Activated naive CD8-positive, alpha-beta T cell treated with anti-CD3 and anti-CD28 coated beads, Interleukin-2, amount 10 ng/mL, durations not matched to agents 7 days and 5 days (primary cell): ENCODE data around the gene SYNJ1. TPM values are rescaled to one million over a fixed set of nuclear protein-coding genes. Genes with fewer than 3 reads are reported as not detected.
"Not testable (repeated sequence)": the region's sequence is repeated elsewhere in the genome, so short reads cannot be mapped to it uniquely, and the experiment has no call there.

Experiments
- ATAC-seq: fragments of 150-1000 bp; cut with Tn5 transposase; one replicate; pipeline ENCODE4 v1.10.0; 2021; ENCODE audit warnings: low read depth, moderate library complexity
- POLR2A ChIA-PET: fragments of 350-600 bp; sonication (Branson Sonifier 250); formaldehyde crosslinking; loops from one replicate; lab custom pipeline; 2021; ENCODE audit warnings: antibody characterized with exemption; lab: Charles Lee
- DNase-seq: peaks from one replicate; pipeline ENCODE4 v3.0.0; 2021
- H3K27ac Mint-ChIP-seq: one replicate; pipeline ENCODE4 v1.8.0; 2022; ENCODE audit warnings: mild to moderate bottlenecking, mixed read lengths
- H3K27me3 Mint-ChIP-seq: one replicate; pipeline ENCODE4 v1.8.0; 2022; ENCODE audit warnings: mild to moderate bottlenecking, moderate library complexity, mixed read lengths
- H3K36me3 Mint-ChIP-seq: one replicate; pipeline ENCODE4 v1.8.0; 2021; ENCODE audit warnings: mild to moderate bottlenecking, mixed read lengths
- H3K4me1 Mint-ChIP-seq: one replicate; pipeline ENCODE4 v1.8.0; 2021; ENCODE audit warnings: mixed read lengths
- H3K4me3 Mint-ChIP-seq: one replicate; pipeline ENCODE4 v1.8.0; 2022; ENCODE audit warnings: mild to moderate bottlenecking, moderate library complexity, mixed read lengths
- H3K9me3 Mint-ChIP-seq: one replicate; pipeline ENCODE4 v1.8.0; 2021; ENCODE audit warnings: mixed read lengths
- total RNA-seq, 2 experiments: library from RNA; stranded (reverse); gene quantifications; one replicate each; pipeline ENCODE4 v1.2.3, GENCODE V29; 2021

SYNJ1 gene
- total RNA-seq, 2 experiments from 2014 or later: 17.9 to 20.4 TPM

DNA sequence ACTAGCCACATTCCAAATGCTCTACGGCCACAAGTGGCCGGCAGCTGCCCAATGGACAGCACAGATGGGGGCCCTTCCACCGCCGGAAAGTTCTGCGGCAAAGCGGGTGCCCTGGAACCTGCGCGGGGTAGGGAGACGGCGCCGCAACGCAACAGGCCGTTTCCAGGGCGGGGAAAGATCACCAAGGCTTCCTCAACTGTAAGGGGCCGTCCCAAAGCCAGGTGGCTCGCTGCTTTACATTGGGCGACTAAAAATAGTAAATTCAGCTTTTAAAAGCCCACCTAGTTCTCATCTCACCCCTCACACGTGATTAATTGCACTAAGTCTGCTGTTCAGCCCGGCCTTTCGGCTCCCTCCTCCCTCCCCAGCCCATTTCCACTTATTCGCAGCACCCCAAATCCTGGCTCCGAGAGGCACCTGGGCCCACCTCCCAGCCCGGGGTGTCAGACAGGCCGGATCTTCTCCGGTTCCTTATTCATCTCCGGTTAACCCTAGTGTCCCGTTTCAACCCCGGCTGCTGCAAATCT, 116.3 kb downstream of the SYNJ1 start:
- POLR2A ChIA-PET: interaction anchor here (0.8 to 2.8 kb wide), 5 partner anchors 43 to 219 kb away, joined by 3 to 18 read pairs (median 7); partner anchors contain the start of genes PAXBP1 and URB1
- Mint-ChIP-seq H3K27me3 (peaks cover 6% of the 10 kb centered on the region), H3K4me1 (peaks cover 10% of the 10 kb centered on the region), H3K36me3 (peaks cover 8% of the 10 kb centered on the region), H3K27ac (peak overlapping the region; percentile 90), H3K9me3 (no peaks in the 10 kb centered on the region), H3K4me3 (peak overlapping the region; percentile 99)
- peak; percentile 51 for DNase-seq
- peak; percentile 37 for ATAC-seq

DNA sequence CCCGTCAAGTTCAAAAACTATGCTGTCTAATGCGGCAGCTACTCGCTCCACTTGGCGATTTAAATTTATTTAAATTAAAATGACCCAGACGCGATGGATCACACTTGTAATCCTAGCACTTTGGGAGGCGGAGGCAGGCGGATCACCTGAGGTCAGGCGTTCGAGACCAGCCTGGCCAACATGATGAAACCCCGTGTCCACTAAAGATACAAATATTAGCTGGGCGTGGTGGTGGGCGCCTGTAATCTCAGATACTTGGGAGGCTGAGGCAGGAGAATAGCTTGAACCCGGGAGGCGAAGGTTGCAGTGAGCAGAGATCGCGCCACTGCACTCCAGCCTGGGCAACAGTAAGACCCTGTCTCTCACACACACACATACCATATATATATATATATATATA, 116.9 kb downstream of the SYNJ1 start:
- ATAC-seq, H3K27me3 Mint-ChIP-seq, H3K9me3 Mint-ChIP-seq, DNase-seq, H3K27ac Mint-ChIP-seq: not testable (repeated sequence)
- Mint-ChIP-seq H3K4me1 (peaks cover 10% of the 10 kb centered on the region), H3K4me3 (peak overlapping the region; percentile 71), H3K36me3 (peaks cover 12% of the 10 kb centered on the region)
- POLR2A ChIA-PET: interaction anchor here (1.5 to 2.8 kb wide), 4 partner anchors 42 to 219 kb away, joined by 5 to 18 read pairs (median 8); partner anchors contain the start of genes PAXBP1 and URB1

DNA sequence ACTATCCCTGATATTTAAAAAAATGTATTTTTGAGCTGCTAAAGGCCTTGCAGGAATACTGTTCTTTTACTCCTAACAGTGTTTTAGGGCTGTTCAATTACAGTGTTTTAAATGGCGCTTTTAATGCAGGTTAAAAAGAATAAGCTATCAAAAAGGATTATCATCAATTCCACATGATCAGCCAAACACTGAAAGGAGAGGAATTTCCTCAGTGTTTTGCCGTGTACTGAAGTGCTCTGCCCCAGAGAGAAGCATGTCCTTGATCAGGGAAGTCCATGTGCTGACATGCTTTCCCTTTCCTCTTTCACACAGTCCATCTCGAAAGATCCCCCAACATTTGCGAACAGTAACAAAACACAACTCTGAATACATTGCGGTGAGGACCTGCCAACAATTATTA, 119.0 kb downstream of the SYNJ1 start:
- no peak for ATAC-seq
- no peaks in the 10 kb centered on the region for H3K9me3 Mint-ChIP-seq
- H3K36me3 Mint-ChIP-seq: peaks cover 15% of the 10 kb centered on the region
- H3K27ac Mint-ChIP-seq: no peak overlapping the region
- DNase-seq: no peak
- H3K4me1 Mint-ChIP-seq: peaks cover 10% of the 10 kb centered on the region
- no peak overlapping the region for H3K4me3 Mint-ChIP-seq
- H3K27me3 Mint-ChIP-seq: no peaks in the 10 kb centered on the region
- POLR2A ChIA-PET: interaction anchor here (0.7 kb wide), 2 partner anchors 10 to 265 kb away, joined by 4 to 6 read pairs; no protein-coding TSS in a partner anchor

DNA sequence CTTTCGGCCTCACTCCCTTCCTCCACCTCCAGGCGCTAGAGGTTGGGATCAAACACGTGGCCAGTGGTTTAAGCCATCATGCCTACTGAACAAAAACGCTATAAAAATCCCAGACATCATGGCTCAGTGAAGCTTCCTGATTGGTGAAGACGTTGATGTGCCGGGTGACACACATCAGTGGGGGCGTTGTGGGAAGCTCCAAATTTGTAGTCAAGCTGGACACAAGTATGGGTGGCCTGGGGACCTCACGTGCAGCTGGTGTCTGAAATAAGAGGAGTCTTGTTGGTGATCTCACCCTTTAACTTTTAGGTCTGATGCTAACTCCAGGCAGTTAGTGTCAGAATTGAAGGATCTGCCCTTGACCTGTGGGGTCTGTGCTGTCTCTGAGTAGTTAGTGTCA, 122.3 kb downstream of the SYNJ1 start:
- no peak overlapping the region for H3K27ac Mint-ChIP-seq
- peaks cover 8% of the 10 kb centered on the region for H3K4me1 Mint-ChIP-seq
- H3K9me3 Mint-ChIP-seq: no peaks in the 10 kb centered on the region
- POLR2A ChIA-PET: interaction anchor here (1.0 kb wide), 1 partner anchor 204 kb away, joined by 4 read pairs; no protein-coding TSS in a partner anchor
- H3K4me3 Mint-ChIP-seq: no peak overlapping the region
- H3K27me3 Mint-ChIP-seq: no peaks in the 10 kb centered on the region
- no peak for ATAC-seq
- DNase-seq: no peak
- peaks cover 23% of the 10 kb centered on the region for H3K36me3 Mint-ChIP-seq

DNA sequence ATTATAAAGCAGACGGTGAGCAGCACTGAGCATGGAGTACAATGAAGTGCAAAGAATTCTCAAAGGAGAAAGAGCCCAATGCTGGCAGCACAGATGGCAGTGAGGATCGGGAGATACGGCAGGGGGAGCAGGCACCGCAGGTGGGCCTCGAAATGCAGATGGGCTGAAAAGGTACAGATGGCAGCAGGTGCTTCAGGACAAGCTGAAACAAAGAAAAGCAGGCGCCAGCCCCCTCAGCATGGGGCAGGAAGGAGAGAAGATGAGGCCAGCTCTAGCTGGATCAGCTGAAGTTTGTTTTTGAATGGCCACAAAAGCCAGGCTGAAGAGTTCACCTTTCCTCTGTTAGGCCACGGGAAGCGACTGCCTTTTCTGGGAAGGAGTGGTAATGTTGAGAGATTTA, 123.3 kb downstream of the SYNJ1 start:
- DNase-seq (no peak), ATAC-seq (no peak)
- Mint-ChIP-seq H3K27ac (no peak overlapping the region), H3K27me3 (no peaks in the 10 kb centered on the region), H3K9me3 (no peaks in the 10 kb centered on the region), H3K4me1 (peaks cover 4% of the 10 kb centered on the region), H3K36me3 (peaks cover 25% of the 10 kb centered on the region), H3K4me3 (no peak overlapping the region)
- POLR2A ChIA-PET: interaction anchor here (0.6 kb wide), 2 partner anchors 203 to 232 kb away, joined by 3 read pairs; no protein-coding TSS in a partner anchor

DNA sequence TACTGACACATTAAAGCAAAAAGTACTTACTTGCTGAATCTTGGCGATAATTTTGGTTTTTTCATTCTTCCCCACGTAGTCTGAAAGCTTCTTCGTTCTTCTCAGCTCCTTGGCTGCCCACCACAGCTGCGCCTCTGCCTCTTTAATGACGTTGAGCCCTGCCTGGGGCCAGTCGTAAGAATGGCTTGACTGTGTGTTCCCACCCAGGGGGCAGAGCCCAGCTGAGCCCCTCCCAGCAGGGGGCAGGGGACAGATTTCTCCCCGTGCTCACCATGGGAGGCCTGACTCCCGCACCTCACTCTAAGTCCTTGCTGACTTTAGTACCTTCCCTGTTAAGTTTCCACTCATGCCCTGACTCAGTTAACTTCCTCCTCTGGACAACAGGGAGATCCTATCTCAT, 124.7 kb downstream of the SYNJ1 start:
- H3K9me3 Mint-ChIP-seq: no peaks in the 10 kb centered on the region
- peaks cover 23% of the 10 kb centered on the region for H3K36me3 Mint-ChIP-seq
- ATAC-seq (no peak), DNase-seq (no peak)
- H3K4me3 Mint-ChIP-seq: no peak overlapping the region
- H3K4me1 Mint-ChIP-seq: peaks cover 2% of the 10 kb centered on the region
- POLR2A ChIA-PET: no interaction called here
- H3K27me3 Mint-ChIP-seq: no peaks in the 10 kb centered on the region
- no peak overlapping the region for H3K27ac Mint-ChIP-seq

DNA sequence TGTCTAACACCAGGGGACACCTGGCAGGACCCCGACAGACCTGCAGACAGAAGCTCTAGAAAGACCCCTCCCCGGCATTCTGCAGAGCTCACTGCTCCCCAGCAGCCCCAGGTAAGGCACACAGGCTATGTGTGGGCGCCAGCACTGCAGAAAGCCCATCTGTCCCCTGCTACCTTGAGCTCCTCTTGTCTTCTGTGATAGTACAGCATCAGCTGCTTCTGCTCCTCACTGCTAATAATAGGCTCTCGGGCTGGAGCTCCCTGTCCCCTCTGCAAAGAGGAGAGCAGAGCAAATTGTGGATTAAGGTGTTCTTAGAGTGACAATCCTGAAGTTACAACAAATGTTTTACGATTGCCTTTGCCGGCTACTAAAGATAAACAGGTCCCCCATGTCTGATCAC, 125.7 kb downstream of the SYNJ1 start:
- ATAC-seq (no peak), DNase-seq (no peak)
- POLR2A ChIA-PET: no interaction called here
- Mint-ChIP-seq H3K27ac (no peak overlapping the region), H3K9me3 (no peaks in the 10 kb centered on the region), H3K27me3 (no peaks in the 10 kb centered on the region), H3K36me3 (peaks cover 23% of the 10 kb centered on the region), H3K4me1 (peaks cover 2% of the 10 kb centered on the region), H3K4me3 (no peak overlapping the region)

DNA sequence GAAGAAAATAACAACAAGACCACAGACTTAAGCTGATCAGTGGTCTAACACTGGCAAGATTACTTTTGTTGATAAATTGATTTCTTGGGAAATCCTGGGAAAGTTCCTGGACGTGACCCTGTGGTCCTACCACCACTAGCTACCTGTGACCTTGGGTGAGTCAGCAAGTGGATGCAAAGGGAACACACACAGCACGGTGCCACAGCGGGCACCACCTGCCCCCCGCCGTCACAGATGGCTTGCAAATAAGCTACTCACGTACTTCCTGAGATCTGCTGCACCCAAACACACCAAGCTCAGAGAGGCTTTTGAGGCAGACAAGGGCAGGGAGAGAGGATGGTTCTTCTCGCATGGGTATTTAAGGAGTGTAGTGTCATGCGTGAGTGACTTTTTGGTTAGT, 128.3 kb downstream of the SYNJ1 start:
- H3K4me3 Mint-ChIP-seq: no peak overlapping the region
- H3K4me1 Mint-ChIP-seq: peaks cover 4% of the 10 kb centered on the region
- no peaks in the 10 kb centered on the region for H3K9me3 Mint-ChIP-seq
- peaks cover 15% of the 10 kb centered on the region for H3K36me3 Mint-ChIP-seq
- ATAC-seq (no peak), DNase-seq (no peak)
- no peaks in the 10 kb centered on the region for H3K27me3 Mint-ChIP-seq
- POLR2A ChIA-PET: interaction anchor here (0.6 kb wide), 1 partner anchor 9 kb away, joined by 4 read pairs; no protein-coding TSS in a partner anchor
- no peak overlapping the region for H3K27ac Mint-ChIP-seq

DNA sequence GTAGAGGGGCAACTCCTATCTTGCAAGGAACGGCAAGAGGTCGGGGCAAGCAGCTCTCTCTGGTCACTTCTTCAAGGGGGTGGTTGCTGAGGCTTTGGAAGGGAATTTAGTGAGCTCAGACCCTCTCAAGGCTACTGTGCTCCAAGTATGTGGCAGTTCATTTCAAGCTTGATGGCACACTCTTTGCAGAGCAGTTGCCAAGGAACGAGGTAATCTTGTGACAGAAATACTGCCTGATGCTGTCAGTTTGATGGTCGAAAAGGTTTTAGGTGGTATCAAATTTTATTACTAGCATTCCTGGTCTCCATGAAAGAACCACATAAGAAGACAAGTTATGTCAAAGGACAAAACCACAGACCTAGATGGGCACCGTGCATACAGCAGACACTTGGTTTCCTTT, 128.7 kb downstream of the SYNJ1 start:
- H3K4me1 Mint-ChIP-seq: peaks cover 4% of the 10 kb centered on the region
- DNase-seq (no peak), ATAC-seq (no peak)
- POLR2A ChIA-PET: interaction anchor here (0.6 kb wide), 1 partner anchor 10 kb away, joined by 4 read pairs; no protein-coding TSS in a partner anchor
- no peaks in the 10 kb centered on the region for H3K9me3 Mint-ChIP-seq
- H3K27ac Mint-ChIP-seq: no peak overlapping the region
- no peaks in the 10 kb centered on the region for H3K27me3 Mint-ChIP-seq
- peaks cover 13% of the 10 kb centered on the region for H3K36me3 Mint-ChIP-seq
- no peak overlapping the region for H3K4me3 Mint-ChIP-seq

DNA sequence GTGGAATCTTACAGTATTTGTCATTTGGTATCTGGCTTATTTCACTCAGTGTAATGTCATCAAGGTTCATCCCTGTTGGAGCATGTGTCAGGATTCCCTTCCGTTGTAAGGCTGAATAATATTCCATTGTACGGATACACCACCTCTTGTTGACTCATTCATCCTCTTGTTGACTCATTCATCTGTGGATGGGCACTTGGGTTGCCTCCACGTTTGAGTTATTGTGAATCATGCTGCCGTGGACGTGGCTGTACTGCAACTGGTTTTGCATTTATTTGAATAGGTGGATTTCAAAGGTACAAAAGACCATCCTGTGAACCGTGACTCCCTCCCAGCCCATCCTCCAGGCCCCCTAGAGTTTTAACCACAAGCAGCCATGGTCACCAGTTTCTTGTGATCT, 130.6 kb downstream of the SYNJ1 start:
- ATAC-seq: no peak
- no peak overlapping the region for H3K27ac Mint-ChIP-seq

DNA sequence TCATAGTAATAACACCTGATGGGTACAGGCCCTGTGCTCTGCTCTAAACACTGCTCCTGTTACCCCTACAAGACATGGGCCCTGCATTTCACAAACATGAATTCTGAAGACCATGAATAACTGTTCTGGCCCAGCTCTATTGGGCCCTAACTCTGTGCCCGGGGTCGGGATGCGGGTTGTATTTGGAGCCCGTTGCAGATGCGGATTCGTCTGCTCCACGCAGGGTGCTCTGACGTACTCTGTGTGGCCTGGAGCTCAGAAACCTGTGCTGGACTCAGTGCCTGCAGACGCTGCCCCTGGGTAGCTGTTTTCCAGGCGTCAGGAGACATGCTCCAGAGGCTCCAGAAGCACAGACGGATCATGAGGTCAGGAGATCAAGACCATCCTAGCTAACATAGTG, 132.4 kb downstream of the SYNJ1 start:
- Mint-ChIP-seq H3K36me3 (peaks cover 4% of the 10 kb centered on the region), H3K4me3 (no peak overlapping the region), H3K27me3 (no peaks in the 10 kb centered on the region), H3K4me1 (peaks cover 4% of the 10 kb centered on the region), H3K9me3 (no peaks in the 10 kb centered on the region), H3K27ac (no peak overlapping the region)
- ATAC-seq (no peak), DNase-seq (no peak)
- POLR2A ChIA-PET: no interaction called here

More for the DNA sequence above, 130.6 kb downstream of the SYNJ1 start:
- POLR2A ChIA-PET: interaction anchor here (0.6 kb wide), 1 partner anchor 27 kb away, joined by 4 read pairs; no protein-coding TSS in a partner anchor
- H3K27me3 Mint-ChIP-seq: no peaks in the 10 kb centered on the region
- DNase-seq: no peak
- H3K36me3 Mint-ChIP-seq: peaks cover 7% of the 10 kb centered on the region
- peaks cover 4% of the 10 kb centered on the region for H3K4me1 Mint-ChIP-seq
- no peaks in the 10 kb centered on the region for H3K9me3 Mint-ChIP-seq
- no peak overlapping the region for H3K4me3 Mint-ChIP-seq

DNA sequence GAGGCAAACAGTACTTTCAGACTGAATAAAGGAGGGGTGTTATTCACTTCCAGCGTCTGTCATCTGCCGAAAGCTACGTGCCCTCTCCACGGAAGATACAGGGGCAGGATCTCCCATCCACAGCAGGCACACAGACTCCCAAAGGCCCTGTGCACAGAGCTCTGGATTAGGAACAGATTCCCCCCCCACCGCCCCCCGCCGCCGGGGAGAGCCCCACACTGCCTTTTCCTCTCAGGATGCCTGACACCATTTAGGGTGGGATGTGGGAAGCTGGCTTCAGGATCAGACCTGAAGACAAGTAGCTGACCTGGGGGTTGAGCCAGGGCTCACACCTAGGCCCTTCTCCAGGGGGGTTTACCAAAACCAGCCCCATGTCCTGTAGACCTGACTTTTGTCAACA, 134.1 kb downstream of the SYNJ1 start:
- no peak overlapping the region for H3K27ac Mint-ChIP-seq
- H3K9me3 Mint-ChIP-seq: no peaks in the 10 kb centered on the region
- H3K4me1 Mint-ChIP-seq: peaks cover 2% of the 10 kb centered on the region
- no peak overlapping the region for H3K4me3 Mint-ChIP-seq
- DNase-seq (no peak), ATAC-seq (no peak)
- POLR2A ChIA-PET: no interaction called here
- H3K36me3 Mint-ChIP-seq: no peaks in the 10 kb centered on the region
- H3K27me3 Mint-ChIP-seq: no peaks in the 10 kb centered on the region

DNA sequence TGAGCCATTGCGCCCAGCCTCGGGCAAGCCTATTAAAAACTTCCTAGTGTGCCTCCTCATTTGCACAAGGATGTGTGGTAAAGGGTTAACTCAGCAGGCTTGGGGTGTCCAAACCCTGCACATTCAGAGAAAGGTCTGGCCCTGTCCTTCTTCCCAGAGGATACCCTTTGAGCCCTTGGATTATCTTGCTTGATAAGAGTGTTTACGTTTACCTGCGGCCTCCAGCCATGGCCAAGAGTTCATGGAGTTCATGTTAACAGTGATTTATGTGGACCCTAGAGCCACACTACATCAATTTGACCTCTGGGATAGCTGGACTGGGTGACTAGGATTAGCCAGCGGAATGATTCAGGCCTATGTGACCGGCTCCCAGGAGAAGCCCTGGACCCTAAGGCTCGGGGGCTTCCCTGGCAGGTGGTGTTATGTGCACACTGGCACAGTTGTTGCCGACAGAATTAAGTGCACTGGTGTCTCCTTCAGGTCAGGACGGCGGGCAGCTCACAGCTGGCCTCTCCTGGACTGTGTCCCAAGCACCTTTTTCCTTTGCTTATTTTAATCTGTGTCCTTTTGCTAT, 134.8 kb downstream of the SYNJ1 start:
- Mint-ChIP-seq H3K4me3 (no peak overlapping the region), H3K36me3 (no peaks in the 10 kb centered on the region), H3K27ac (no peak overlapping the region), H3K4me1 (peaks cover 2% of the 10 kb centered on the region), H3K27me3 (no peaks in the 10 kb centered on the region), H3K9me3 (no peaks in the 10 kb centered on the region)
- DNase-seq (no peak), ATAC-seq (no peak)
- POLR2A ChIA-PET: no interaction called here

DNA sequence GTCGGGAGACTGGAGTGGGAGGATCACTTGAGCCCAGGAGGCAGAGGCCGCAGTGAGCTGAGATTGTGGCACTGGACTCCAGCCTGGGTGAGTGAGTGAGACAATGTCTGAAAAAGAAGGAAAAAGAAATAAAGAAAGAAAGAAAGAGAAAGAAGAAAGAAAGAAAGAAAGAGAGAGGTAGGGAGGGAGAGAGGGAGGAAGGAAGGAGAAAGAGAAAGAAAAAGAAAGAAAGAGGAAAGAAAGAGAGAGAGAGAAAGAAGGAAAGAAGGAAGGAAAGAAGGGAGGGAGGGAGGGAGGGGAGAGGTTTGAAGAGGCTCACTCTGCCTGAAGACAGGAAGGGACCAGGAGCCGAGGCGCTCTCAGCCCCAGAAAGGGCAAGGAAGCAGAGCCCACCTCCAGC, 137.7 kb downstream of the SYNJ1 start:
- ATAC-seq (no peak), DNase-seq (no peak)
- no peak overlapping the region for H3K4me3 Mint-ChIP-seq
- H3K27me3 Mint-ChIP-seq: no peaks in the 10 kb centered on the region
- H3K27ac Mint-ChIP-seq: no peak overlapping the region
- H3K4me1 Mint-ChIP-seq: no peaks in the 10 kb centered on the region
- no peaks in the 10 kb centered on the region for H3K36me3 Mint-ChIP-seq
- H3K9me3 Mint-ChIP-seq: no peaks in the 10 kb centered on the region
- POLR2A ChIA-PET: no interaction called here
